Transverse colon (tissue), 4 donors: ENCODE results near the gene TAF4.
A peak's percentile ranks its signal among the peaks of the same experiment; 100 is the strongest.

Experiments
- EP300 ChIP-seq: sonication (generic); formaldehyde crosslinking; IDR thresholded peaks from one replicate; pipeline ENCODE4 v1.6.1; 2017; ENCODE audit warnings: antibody characterized with exemption, low read depth
- POLR2AphosphoS5 ChIP-seq, 3 donors: sonication (generic); formaldehyde crosslinking; IDR thresholded peaks; one replicate each; pipeline ENCODE4 v1.6.1; 2016; ENCODE audit warnings: antibody characterized with exemption in 3 of 3
- TF ChIP-seq, protein P1 (sequence below), 5 experiments: fragments of 200-600 bp in 3 of 5; fragments of 450-650 bp in 2 of 5; sonication (generic) in 3 of 5; IDR thresholded peaks; 1 replicate in 2 of 5; 2 replicates in 3 of 5; pipeline ENCODE4 v1.5.1; 2016 to 2017; ENCODE audit warnings: antibody characterized with exemption in 5 of 5, inconsistent platforms in 3 of 5, mild to moderate bottlenecking in 2 of 5, moderate library complexity in 1 of 5

DNA sequence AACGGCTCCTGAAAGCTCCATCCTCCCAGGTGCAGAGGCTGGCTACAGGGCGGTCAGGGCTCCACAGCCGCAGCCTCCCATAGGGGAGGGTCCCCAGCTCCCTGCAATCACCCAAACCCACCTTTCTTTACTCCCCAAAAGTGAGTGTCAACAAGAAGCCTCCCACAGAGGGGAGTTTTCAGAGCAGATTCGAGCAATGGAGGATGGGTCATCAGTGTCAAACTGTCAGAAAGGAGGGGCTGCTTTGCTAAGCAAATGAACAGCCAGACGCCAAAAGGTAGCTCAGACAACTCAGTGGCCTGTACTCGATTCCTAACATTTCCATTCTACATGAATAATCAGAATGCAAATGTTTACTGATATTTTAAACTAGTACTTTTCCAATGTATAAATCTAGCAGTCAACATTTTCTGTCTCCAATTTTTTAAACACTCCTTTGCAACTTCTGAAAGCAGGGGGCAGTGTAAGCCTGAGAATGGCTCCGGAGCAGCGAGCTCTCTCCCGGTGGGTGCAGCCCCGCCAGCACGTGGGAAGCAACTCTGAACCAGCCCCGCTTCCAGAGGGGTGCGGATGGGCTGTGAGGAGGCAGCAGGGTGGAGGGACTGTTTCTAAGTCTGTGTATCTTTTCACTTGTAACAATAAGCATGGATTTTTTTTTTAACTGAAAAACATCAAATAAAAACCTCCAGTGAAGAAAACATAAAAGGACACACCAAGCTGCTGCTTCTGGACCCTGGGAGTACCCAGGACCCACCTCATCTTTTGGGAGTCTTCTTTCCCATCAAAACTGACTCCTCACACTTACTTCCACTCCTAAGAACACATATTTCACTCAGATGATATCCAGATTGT is 54.9 kb downstream of the TAF4 start:
- TF ChIP-seq, protein P1, sequence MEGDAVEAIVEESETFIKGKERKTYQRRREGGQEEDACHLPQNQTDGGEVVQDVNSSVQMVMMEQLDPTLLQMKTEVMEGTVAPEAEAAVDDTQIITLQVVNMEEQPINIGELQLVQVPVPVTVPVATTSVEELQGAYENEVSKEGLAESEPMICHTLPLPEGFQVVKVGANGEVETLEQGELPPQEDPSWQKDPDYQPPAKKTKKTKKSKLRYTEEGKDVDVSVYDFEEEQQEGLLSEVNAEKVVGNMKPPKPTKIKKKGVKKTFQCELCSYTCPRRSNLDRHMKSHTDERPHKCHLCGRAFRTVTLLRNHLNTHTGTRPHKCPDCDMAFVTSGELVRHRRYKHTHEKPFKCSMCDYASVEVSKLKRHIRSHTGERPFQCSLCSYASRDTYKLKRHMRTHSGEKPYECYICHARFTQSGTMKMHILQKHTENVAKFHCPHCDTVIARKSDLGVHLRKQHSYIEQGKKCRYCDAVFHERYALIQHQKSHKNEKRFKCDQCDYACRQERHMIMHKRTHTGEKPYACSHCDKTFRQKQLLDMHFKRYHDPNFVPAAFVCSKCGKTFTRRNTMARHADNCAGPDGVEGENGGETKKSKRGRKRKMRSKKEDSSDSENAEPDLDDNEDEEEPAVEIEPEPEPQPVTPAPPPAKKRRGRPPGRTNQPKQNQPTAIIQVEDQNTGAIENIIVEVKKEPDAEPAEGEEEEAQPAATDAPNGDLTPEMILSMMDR (IDR thresholded peaks at IDR 0.05) = peak; percentile 56 to 73 (median 63)
- TF ChIP-seq POLR2AphosphoS5 (IDR thresholded peaks at IDR 0.05) (no peak), EP300 (no peak)
